ENCODE data around the gene NFATC2. TPM values are rescaled to one million over a fixed set of nuclear protein-coding genes. Genes with fewer than 3 reads are reported as not detected.

NFATC2 gene
- polyA plus RNA-seq, 1 of the 3 experiments (the other 2 are of a cell fraction), result 0.36 TPM

DNA sequence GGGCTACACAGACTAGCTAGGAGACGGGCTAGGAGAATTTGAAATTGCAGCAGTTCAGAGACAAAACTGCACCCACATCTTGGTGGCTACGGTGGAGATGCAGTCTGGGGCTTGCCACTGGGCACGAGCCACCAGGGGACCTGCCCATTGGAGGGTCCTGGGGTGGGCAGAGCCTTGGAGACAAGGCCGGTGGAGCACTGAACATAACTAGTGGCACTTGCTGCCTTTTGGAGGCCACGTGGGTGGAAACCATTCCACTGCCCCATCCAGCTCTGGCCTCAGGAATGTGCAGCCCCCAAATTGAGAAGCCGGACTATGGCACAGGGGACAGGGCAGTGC is 113.4 kb downstream of the NFATC2 start:
- Histone ChIP-seq H3K79me2 (ENCODE audit: insufficient read depth) (no peaks in the 10 kb centered on the region), H3F3A (replicated peaks; ENCODE audit: insufficient read depth) (no peaks in the 10 kb centered on the region), H3K27me3 (ENCODE audit: insufficient read depth) (no peaks in the 10 kb centered on the region), H3K4me3 (ENCODE audit: low read depth in 2 of 2, low read length in 1 of 2) (no peak overlapping the region), H3K27ac (ENCODE audit: low read depth in 2 of 2, low read length in 1 of 2) (peak overlapping the region; percentile 24 to 43; a peak in 2 of 4 replicates), H2AFZ (ENCODE audit: low read depth) (no peak overlapping the region), H3K36me3 (replicated peaks in 1 of 2; ENCODE audit: control insufficient read depth in 1 of 2, insufficient read depth in 2 of 2, low read length in 1 of 2) (no peaks in the 10 kb centered on the region), H3K4me2 (no peak overlapping the region; the same call in 1 of the 2 replicates), H3K4me1 (ENCODE audit: control insufficient read depth in 1 of 2, insufficient read depth in 2 of 2, low read depth in 1 of 2, low read length in 1 of 2) (peaks cover 0 to 11% of the 10 kb centered on the region in 2 experiments; a peak in 1 of 4 replicates), H3K9ac (no peak overlapping the region), H4K20me1 (ENCODE audit: insufficient read depth) (no peaks in the 10 kb centered on the region), H3K9me3 (no peaks in the 10 kb centered on the region), H3K9me2 (no peaks in the 10 kb centered on the region)
- no peak for TF ChIP-seq RXRA (IDR thresholded peaks at IDR 0.05; ENCODE audit: borderline replicate concordance, low read depth)
- TF ChIP-seq ELF1 (IDR thresholded peaks at IDR 0.05), result no peak
- TF ChIP-seq FOXJ3 (CRISPR knock-in tag; IDR thresholded peaks at IDR 0.05), result no peak
- TF ChIP-seq JUND (IDR thresholded peaks at IDR 0.05), result no peak
- no peak for TF ChIP-seq RFX5 (IDR thresholded peaks at IDR 0.05; ENCODE audit: low read length)
- no peak for TF ChIP-seq EZH2phosphoT487 (IDR thresholded peaks at IDR 0.05; ENCODE audit: borderline replicate concordance, low read depth)
- TF ChIP-seq MEF2A (IDR thresholded peaks at IDR 0.05; ENCODE audit: borderline replicate concordance, low read depth), result no peak
- no peak for TF ChIP-seq YY1 (IDR thresholded peaks at IDR 0.05; ENCODE audit: low read depth)
- TF ChIP-seq FOXM1 (IDR thresholded peaks at IDR 0.05; ENCODE audit: low read depth), result no peak
- no peak for TF ChIP-seq MAX (IDR thresholded peaks at IDR 0.05; ENCODE audit: low read depth)
- no peak for TF ChIP-seq MXI1 (IDR thresholded peaks at IDR 0.05; ENCODE audit: low read depth, low read length)
- no peak for TF ChIP-seq PBX3 (IDR thresholded peaks at IDR 0.05)
- no peak for TF ChIP-seq GABPA (IDR thresholded peaks at IDR 0.05; ENCODE audit: low read depth)
- no peak for TF ChIP-seq FOSL2 (IDR thresholded peaks at IDR 0.05; ENCODE audit: borderline replicate concordance, low read depth)
- no peak for TF ChIP-seq POLR2AphosphoS5 (IDR thresholded peaks at IDR 0.05; ENCODE audit: low read depth, low read length)
- no peak for TF ChIP-seq NRF1 (IDR thresholded peaks at IDR 0.05; ENCODE audit: low read depth, low read length)
- ChIA-PET CTCF (interaction anchor here (1.5 kb wide), 1 partner anchor 28 kb away, joined by 4 read pairs; no protein-coding TSS in a partner anchor), POLR2A (no interaction called here)
- no peak for DNase-seq
- WGBS (ENCODE audit: low lambda C conversion rate), result 84% methylated on average over 3 of the region's 6 CpGs

- no peaks in the 10 kb centered on the region for H3K36me3 ChIP-seq (replicated peaks in 1 of 2; ENCODE audit: control insufficient read depth in 1 of 2, insufficient read depth in 2 of 2, low read length in 1 of 2)
- H3K4me2 ChIP-seq, result peak overlapping the region; percentile 56; the same call in 1 of the 2 replicates
- no peaks in the 10 kb centered on the region for H3K79me2 ChIP-seq (ENCODE audit: insufficient read depth)
- POLR2A ChIA-PET, result no interaction called here
- H3K27me3 ChIP-seq (ENCODE audit: insufficient read depth), result no peaks in the 10 kb centered on the region
- no peaks in the 10 kb centered on the region for H3F3A ChIP-seq (replicated peaks; ENCODE audit: insufficient read depth)
- no peak overlapping the region for H3K4me3 ChIP-seq (ENCODE audit: low read depth in 2 of 2, low read length in 1 of 2)
- H2AFZ ChIP-seq (ENCODE audit: low read depth), result peak overlapping the region; percentile 72; the same call in 1 of the 2 replicates
- no peak for TF ChIP-seq FOSL2 (IDR thresholded peaks at IDR 0.05; ENCODE audit: borderline replicate concordance, low read depth)
- TF ChIP-seq PBX3 (IDR thresholded peaks at IDR 0.05), result peak; percentile 67
- TF ChIP-seq TCF12 (IDR thresholded peaks at IDR 0.05), result peak; percentile 87
- peak; percentile 63 for TF ChIP-seq MAX (IDR thresholded peaks at IDR 0.05; ENCODE audit: low read depth)
- peak; percentile 32; the same call in 1 of the 2 replicates for TF ChIP-seq NFIC (IDR thresholded peaks at IDR 0.05; ENCODE audit: borderline replicate concordance)
- no peak for TF ChIP-seq YY1 (IDR thresholded peaks at IDR 0.05; ENCODE audit: low read depth)
- TF ChIP-seq TEAD4 (IDR thresholded peaks at IDR 0.05; ENCODE audit: borderline replicate concordance, insufficient read depth), result peak; percentile 55; the same call in 1 of the 2 replicates
- peak in 1 of 2 experiments; percentile 16; a peak in 1 of 4 replicates for TF ChIP-seq EP300 (IDR thresholded peaks at IDR 0.05; ENCODE audit: borderline replicate concordance in 1 of 2, low read depth in 1 of 2, low read length in 1 of 2)
- peaks cover 0 to 11% of the 10 kb centered on the region in 2 experiments; a peak in 1 of 4 replicates for H3K4me1 ChIP-seq (ENCODE audit: control insufficient read depth in 1 of 2, insufficient read depth in 2 of 2, low read depth in 1 of 2, low read length in 1 of 2)
- H3K9me2 ChIP-seq, result no peaks in the 10 kb centered on the region
- peak overlapping the region; percentile 43 to 51; a peak in 2 of 4 replicates for H3K27ac ChIP-seq (ENCODE audit: low read depth in 2 of 2, low read length in 1 of 2)
- H3K9ac ChIP-seq, result no peak overlapping the region
- H3K9me3 ChIP-seq, result no peaks in the 10 kb centered on the region
- H4K20me1 ChIP-seq (ENCODE audit: insufficient read depth), result no peaks in the 10 kb centered on the region
- 48% methylated on average over 24 of the region's 25 CpGs for WGBS (ENCODE audit: low lambda C conversion rate)
- CTCF ChIA-PET, result interaction anchor here (1.5 kb wide), 1 partner anchor 28 kb away, joined by 4 read pairs; no protein-coding TSS in a partner anchor
- peak; percentile 55 for DNase-seq
Observed at GRCh38 chr20:51428401-51429143, 113.9 kb downstream of the NFATC2 start.
